Inflammatory macrophage treated with lipopolysaccharide for 1 hour (primary cell): Measurements from ENCODE around the gene CINP.
A peak's percentile ranks its signal among the peaks of the same experiment; 100 is the strongest.
"Not testable (repeated sequence)": the region's sequence is repeated elsewhere in the genome, so short reads cannot be mapped to it uniquely, and the experiment has no call there.

Experiments
- DNase-seq, 2 donors: peaks; one replicate each; pipeline ENCODE4 v3.0.0-alpha.2; 2020 to 2022

Gene CINP

DNA sequence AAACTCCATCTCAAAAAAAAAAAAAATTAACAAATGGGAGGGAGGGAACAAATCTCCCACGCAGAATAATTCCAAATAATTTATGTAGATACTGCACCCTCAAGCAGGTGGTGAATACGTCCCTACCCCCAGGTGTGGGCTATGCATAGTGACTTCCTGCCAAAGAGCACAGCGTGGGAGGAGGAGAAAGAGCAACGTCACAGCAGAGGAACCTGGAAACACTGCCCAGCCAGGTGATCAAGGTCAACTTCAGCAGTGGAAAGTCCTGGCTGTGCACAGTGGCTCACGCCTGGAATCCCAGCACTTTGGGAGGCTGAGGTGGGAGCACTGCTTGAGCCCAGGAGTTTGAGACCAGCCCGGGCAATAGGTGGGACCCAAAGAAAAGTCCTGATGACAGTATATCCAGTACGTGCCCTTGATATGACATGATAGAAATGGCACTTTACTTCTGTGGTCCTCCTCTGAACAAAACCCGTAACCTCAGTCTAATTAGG is 9.5 kb downstream of the CINP start:
- no peak for DNase-seq

DNA sequence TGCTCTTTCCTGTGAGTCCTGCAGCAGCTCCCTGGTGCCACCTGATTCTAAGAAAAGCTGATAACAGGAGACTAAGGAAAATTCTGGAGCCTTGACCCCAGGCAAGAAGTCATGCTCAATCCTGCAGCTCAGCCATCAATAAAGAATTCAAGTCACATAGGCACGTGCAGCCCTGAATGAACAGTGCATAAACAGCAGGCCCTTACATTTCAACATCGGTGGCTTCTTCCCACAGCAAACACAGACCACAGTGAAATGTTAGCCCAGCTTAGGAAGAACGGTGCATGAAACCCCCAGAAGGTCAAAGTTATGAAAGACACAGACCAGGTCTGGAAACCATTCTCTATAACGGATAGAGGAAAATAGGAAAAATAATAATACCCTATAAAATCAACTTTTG is 10.5 kb downstream of the CINP start:
- DNase-seq: no peak

DNA sequence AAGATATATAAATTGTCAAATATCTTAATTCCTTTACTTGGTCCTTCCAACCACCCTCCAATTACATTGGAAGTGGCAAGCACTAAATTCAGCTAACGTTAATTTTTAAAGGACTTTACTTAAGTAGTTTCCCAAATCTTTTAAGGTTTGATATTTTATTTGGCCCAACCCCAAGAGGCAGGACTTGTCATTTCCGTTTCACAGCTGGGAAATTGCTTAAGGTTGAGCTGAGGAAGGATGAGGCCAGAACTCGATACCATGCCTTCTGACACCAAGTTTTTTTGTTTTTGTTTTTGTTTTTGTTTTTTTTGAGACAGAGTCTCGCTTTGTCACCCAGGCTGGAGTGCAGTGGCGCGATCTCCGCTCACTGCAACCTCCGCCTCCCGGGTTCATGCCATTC is 11.1 kb downstream of the CINP start:
- DNase-seq: peak in 1 of 2 donors; percentile 35

DNA sequence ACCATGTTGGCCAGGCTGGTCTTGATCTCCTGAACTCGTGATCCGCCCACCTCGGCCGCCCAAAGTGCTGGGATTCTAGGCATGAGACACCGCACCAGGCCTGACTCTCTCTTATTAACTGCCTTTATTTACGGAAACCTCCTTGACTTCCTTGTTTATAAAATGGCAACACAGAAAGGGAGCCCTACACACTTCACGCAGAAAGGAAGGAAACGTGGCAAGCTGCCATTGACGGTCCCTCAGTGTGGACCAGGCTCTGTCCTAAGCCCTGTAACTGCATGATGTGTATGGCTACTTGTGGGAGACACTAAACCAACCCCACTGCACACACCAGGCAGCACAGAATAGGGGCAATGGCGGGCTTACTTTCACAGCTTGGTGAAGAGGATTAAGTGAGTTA is 11.7 kb downstream of the CINP start:
- no peak for DNase-seq

DNA sequence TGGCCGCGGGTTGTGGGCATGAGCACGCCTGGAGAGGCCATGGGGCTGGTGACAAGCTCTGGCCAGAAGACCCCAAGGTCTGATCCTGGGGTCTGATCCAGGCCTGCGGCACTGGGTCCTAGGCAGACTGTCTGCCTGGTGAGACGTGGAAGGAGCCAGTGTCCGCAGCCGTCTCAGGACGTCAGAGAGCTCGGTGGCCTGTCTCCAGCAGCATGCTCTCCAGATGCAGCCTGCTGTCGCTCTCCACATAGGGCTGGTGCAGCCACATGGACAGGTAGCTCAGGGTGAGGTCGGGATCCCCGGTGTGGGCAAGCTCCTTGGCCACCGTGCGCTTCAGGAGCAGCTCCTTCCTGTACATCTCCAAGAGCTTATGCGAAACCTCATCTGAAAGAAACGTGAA is 14.3 kb downstream of the CINP start:
- no peak for DNase-seq

DNA sequence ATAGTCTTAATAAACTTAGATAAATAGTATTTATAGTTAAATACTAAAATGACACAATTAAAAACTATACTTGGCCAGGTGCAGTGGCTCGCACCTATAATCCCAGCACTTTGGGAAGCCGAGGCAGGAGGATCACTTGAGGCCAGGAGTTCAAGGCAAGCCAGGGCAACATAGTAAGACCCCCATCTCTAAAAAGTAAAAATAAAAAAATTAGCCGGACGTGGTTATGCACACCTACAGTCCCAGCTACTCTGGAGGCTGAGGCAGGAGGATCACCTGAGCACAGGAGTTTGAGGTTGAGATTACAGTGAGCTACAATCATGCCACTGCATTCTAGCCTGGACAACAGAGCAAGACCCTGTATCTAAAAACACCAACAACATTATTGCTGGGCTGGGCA is 16.0 kb downstream of the CINP start:
- DNase-seq: no peak

DNA sequence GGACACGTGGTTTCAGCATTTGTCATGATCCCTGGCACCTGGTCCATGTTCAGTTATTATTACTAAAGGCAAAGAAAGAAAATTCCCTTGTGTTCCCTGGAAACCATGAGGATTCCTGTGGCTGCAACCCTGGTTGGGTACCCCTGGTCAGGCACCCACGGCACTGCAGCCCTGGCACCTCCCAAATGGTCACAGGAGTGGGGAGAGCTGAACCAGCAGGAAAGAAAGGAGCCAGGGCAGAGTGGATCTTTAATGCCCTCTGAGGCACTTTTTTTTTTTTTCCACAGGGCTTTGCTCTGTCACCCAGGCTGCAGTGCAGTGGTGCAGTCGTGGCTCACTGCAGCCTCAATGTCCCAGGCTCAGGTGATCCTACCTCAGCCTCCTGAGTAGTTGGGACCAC is 17.5 kb downstream of the CINP start:
- no peak for DNase-seq

DNA sequence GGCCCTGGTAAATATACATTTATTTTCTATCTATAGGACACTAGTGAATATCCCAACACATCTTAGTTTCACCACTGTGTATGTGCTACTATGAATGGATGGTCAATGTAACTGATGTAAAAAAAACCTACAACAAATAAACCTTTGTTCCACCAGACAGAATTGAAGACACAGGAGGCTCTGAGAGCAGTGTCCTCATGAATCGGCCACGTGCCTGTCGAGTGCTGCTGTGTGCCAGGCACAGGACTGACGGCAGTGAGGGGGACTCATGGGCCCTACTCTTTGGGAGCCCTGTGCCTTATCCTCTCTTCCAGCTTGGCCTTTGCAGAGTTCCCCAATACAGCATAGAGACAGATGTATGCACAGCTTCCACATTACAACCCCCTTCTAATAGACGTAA is 18.2 kb downstream of the CINP start:
- DNase-seq: no peak

DNA sequence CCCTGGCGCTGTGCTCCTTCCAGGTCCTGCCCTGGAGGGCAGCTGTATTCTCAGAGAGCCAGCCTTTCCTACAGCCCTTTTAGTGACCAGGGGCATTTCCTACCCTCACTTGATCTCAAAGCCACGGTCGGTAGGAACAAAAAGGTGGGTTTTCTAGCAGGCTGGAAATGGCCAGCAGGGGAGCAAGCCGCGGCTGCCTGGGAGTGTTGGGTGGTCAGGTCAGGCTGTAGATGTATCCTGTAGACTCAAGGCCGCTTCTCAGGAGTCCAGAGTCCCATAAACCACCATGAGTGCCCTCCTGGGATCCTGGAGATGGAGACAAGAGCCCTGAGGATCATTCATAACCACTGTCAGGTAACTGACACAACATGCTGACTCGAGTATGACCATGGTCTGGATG is 18.6 kb downstream of the CINP start:
- DNase-seq: no peak

DNA sequence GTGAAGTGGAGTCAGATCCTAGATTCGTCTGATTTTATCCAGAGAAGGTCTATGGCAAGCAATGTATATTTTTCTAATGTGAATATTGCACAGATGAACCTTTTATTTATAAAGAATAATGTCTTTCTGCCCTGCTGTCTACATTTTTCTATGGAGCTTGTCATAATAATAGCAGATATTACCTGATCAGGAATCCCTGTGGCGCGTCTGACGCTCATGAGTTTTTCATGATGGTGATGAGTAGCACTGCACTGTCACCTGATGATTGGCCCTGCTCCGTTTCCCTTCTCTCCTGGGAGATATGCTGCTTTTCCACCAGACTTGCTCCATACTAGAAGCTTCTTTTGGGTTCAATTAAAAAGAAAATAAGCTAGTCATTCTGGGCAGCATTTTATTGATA is 20.5 kb downstream of the CINP start:
- no peak for DNase-seq

DNA sequence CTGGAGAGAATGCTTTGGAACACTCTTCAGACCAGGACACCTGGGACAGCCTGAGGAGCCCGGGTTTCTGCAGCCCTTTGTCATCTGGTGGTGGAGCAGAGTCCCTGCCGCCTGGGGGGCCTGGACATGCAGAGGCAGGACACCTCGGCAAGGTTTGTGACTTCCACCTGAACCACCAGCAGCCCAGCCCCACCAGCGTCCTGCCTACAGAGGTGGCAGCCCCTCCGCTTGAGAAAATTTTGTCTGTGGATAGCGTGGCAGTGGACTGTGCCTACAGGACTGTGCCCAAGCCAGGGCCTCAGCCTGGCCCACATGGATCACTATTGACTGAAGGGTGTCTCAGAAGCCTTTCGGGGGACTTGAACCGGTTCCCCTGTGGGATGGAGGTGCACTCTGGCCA is 21.1 kb downstream of the CINP start:
- no peak for DNase-seq

DNA sequence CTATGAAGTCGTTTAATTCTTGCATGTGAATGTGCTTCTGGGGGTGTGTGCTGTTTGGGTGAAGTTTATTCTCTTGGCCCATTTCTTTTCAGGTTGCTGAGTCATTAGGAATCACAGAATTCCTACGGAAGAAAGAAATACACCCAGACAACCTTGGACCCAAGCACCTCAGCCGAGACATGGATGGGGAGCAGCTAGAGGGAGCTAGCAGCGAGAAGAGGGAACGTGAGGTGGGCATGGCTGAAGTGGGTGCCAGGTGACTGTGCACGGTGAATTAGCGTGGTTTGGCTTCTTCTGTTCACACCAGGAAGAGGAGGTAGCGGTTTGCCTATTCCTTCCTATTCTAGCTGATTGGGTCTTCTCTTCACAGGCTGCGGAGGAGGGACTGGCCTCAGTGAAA is 24.0 kb downstream of the CINP start:
- no peak for DNase-seq

DNA sequence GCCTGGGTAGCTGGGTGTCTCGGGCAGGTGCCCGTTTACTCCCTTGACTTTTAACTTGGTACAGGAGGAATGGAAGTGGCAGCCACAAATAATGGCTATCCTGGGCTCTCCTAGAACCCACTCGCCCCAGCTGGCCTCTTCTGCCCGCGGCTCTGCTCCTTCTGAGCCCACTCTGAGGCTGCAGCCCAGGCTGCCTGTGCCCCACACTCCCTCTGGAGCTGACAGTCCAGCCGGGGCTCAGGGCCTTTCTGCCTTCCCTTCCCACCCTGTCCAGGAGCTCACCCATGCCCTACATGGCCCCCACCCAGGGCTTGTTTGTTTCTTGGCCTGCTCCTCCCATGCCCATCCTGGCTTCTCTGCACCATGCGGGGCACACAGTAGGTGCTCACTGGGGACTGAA is 27.5 kb downstream of the CINP start:
- no peak for DNase-seq

DNA sequence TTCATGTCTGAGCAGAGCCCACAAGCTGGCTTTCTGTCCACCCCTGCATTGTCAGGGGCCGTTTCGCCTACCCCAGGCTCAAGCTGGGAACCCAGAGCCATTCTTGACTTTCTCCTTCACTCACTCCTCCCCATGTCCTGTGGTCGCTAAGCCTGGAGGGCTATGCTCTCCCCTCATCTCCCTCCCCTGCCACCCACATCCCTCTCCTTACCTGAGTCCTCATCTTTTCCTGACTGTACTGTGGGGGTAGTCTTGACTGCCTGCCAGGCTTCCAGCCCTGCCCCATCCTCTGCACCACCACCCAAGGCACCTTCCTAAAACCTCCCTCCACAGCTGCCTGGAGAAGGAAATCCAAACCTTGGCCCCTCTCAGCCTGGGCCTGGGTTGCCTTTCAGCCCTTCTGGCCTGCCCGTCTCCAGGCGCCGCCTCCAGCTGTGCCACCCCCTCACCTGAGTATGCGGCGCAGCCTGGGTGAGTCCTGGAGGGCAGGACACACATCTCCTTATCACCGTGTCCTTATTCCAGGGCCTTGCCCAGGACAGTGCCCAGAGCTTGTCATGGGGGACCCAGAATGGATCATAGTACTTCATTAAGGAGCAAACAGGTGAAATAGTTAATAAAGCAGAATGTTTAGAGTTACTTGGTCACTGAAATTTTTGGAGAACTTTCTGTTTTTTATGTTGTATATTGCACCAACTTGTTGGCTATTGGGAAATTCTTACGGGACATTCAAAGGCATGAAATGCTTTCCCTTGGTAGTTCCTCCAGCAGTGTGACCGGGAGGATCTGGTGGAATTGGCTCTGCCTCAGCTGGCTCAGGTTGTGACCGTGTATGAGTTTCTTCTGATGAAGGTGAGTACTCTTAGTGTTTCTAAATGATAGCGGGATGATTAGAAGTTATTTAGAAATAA is 28.6 kb downstream of the CINP start:
- peak; percentile 42 to 56 for DNase-seq

DNA sequence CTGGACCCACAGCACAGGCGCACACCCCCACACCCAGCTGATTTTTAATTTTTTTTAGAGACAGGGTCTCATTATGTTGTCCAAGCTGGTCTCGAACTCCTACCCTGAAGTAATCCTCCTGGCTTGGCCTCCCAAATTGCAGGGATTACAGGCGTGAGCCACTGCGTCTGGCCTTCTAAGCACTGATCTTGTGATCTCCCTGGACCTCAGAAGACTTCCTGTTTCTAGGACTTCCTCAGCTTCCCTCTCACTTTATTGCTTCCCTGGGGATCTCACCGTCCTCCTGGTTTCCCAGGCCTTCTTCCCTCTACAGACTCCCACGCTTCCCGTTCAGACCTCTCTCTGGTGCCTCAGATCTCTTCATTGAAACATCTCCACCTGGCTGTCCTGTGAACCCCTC is 29.3 kb downstream of the CINP start:
- DNase-seq: peak; percentile 28 to 56

DNA sequence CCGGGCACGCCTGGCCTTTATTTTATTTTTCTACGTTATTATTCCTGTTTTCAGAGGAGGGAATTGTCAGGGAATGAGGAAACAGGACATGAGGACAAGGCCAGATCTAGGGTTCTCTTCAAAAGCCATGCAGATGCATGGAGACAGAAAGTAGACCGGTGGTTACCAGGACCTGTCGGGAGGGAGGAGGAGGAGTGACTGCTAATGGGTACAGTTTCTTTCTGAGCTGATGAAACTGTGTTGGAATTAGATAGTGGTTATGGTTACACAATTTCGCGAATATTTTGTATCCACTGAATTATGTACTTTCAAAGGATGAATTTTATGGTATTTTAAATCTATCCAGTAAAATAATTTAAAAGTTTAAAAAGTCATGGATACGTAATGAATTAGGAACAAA is 31.9 kb downstream of the CINP start:
- no peak for DNase-seq

DNA sequence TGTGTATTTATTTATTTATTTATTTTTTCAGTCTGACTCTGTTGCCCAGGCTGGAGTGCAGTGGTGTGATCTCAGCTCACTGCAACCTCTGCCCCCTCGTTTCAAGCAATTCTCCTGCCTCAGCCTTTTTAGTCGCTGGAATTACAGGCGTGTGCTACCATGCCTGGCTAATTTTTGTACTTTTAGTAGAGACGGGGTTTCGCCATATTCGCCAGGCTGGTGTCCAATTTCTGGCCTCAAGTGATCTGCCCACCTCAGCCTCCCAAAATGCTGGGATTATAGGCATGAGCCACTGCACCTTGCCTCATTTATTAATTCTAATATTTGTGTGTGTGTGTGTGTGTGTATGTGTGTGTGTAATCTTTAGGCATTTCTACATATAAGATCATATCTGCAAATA is 33.3 kb downstream of the CINP start:
- DNase-seq: not testable (repeated sequence)

DNA sequence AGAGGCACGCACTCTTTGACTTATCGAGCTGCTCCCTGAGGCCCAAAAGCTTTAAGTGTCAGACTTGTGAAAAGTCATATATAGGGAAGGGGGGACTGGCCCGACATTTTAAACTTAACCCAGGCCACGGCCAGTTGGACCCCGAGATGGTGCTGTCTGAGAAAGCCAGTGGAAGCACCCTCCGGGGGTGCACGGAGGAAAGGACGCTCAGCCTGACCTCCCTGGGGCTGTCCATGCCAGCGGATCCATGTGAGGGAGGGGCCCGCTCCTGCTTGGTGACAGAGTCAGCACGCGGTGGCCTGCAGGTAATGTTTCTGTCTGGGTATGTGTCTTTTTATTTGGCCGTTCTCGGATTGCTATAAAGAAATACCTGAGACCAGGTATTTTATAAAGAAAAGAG is 36.1 kb downstream of the CINP start:
- no peak for DNase-seq

DNA sequence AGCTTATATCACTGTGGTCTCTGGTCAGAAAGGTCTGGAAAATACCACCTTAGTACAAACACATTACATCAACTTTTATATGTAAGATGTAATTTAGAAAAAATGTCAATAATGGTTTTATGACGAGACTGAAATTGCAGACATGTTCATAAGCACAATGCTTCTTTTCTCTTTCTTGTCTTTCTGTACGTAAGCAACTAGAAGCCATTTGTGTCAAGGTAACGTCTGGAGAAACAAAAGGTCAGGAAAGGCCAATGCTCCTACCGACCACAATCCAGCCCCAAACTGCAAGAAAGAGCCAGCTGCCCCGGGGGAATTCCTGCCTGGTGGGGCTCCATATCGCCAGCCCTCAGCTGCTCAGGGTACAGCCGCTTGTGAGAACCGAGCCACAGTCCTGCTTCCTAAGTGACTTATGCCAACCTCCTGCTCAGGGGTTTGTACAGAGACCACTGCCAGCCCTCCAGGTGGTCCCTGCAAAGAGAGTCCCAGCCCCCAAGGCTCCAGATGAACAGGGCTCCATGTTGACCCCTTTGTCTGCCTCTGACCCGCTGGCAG is 36.8 kb downstream of the CINP start:
- no peak for DNase-seq

DNA sequence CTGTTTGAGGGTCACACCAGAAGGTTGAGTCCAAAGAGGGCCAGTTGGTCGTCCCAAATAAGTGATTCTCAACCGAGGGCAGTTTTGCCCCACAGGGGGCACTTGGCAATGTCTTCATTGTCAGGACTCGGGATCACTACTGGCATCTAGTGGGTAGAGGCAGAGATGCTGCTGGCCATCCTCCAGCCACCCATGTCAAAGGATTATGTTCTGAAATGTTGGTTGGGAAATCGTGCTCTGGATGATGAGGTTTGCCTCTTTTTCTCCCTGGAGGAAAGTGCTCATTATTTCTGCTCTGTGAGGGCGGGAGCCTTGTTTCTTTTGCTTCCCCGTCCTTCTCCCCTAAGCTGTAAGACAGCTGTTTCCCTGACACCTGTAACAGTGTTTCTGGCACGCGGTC is 39.6 kb downstream of the CINP start:
- DNase-seq: peak; percentile 68 to 76

DNA sequence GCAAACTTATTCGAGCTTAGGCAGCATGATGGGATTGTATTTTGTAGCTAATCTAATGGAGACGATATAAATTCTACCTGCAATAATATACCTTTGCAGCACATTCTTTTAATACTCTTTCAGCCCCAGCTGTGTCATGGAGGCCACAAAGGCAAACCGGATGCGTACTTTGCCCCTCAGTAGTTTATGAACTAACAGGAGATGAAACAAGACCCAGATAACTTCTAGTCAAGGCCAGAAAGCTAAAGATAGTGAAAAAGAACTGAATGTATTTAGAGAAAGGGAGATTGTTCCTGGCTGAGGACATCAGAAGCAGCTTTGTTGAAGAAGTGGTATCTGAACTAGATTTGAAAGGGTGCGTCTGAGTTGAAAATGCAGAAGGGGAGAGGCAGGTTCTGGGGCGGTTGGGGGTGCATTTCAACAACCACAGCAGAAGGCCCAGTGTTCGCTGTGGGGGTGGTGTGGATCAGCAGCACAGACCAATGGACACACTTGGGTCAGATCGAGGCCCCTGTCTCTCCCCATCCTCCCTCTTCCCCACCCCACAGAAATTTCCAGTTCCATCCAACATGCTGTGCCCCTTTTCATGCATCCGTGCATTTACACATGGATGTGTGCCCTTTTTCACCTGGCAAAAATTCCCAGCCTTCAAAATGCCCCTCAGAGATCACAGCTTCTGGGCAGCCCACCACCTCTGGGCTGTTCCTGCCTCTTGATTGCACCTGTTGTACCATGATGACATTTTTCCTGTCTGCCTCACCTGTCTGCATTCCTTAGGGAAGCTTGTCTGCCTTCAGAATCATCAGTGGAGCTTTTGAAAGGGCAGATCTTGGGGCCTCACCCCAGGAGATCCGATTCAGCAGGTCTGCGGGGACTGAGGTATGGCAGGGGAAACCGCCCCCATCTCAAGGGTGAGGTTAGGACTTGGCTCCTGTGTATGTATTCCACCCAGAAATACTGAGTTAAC is 41.0 kb downstream of the CINP start:
- no peak for DNase-seq

DNA sequence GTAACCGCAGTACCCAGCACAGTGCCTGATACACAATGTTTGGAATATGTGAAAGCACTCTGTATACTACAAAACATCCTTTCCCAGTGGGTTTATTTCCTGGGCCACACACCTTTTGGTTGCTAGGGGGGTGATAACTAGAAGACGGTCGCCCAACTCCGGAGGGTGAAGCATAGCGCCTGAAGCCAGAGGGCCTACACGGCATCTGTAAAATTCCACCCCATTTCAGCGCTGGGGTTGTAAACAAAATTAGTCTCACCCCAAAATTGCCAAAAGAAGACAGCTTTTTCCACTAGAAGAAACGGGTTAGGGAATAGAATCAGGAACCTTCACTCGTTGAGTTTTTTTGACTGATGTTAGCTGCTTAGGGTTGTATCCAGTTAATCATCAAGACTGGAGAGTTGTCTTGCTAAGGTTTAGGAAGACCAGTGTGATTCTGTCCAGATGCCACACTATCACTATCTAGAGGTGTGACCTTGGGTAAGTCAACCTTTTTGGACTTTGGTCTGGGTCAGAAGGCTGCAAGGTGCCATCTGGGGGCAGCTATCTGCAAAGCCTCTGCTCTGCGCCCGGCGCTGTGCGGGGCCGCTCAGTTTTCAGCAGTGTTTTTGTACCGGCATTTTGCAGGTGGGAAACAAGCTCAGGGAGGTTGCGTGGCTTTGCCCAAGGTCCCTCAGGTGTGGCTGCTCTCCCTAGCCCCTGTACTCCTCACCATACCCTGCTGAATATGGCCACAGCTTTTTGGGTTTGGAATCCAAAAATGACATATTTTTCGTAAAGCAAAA is 41.8 kb downstream of the CINP start:
- no peak for DNase-seq
